Measurements from ENCODE around the gene LAMA4.

Gene LAMA4

GRCh38 chr6:112196306-112196705 is 58.1 kb downstream of the LAMA4 start:
- no peak overlapping the region for H3K4me3 ChIP-seq (ENCODE audit: low read length)
- DNase-seq (ENCODE audit: low read depth): no peak
- TF ChIP-seq, protein P1, sequence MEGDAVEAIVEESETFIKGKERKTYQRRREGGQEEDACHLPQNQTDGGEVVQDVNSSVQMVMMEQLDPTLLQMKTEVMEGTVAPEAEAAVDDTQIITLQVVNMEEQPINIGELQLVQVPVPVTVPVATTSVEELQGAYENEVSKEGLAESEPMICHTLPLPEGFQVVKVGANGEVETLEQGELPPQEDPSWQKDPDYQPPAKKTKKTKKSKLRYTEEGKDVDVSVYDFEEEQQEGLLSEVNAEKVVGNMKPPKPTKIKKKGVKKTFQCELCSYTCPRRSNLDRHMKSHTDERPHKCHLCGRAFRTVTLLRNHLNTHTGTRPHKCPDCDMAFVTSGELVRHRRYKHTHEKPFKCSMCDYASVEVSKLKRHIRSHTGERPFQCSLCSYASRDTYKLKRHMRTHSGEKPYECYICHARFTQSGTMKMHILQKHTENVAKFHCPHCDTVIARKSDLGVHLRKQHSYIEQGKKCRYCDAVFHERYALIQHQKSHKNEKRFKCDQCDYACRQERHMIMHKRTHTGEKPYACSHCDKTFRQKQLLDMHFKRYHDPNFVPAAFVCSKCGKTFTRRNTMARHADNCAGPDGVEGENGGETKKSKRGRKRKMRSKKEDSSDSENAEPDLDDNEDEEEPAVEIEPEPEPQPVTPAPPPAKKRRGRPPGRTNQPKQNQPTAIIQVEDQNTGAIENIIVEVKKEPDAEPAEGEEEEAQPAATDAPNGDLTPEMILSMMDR (conservative IDR thresholded peaks at IDR 0.05; ENCODE audit: low read length): no peak

- DNase-seq (ENCODE audit: low read depth): no peak
- TF ChIP-seq, protein P1 (conservative IDR thresholded peaks at IDR 0.05; ENCODE audit: low read length): no peak
- no peak overlapping the region for H3K4me3 ChIP-seq (ENCODE audit: low read length)
These were observed 59.2 kb downstream of the LAMA4 start for GRCh38 chr6:112195166-112195565.

GRCh38 chr6:112194511-112194910 is 59.9 kb downstream of the LAMA4 start:
- H3K4me3 ChIP-seq (ENCODE audit: low read length): no peak overlapping the region
- DNase-seq (ENCODE audit: low read depth): no peak
- TF ChIP-seq, protein P1 (conservative IDR thresholded peaks at IDR 0.05; ENCODE audit: low read length): no peak

GRCh38 chr6:112193535-112194051 is 60.8 kb downstream of the LAMA4 start:
- DNase-seq (ENCODE audit: low read depth): no peak
- no peak overlapping the region for H3K4me3 ChIP-seq (ENCODE audit: low read length)
- TF ChIP-seq, protein P1 (conservative IDR thresholded peaks at IDR 0.05; ENCODE audit: low read length): no peak

DNA sequence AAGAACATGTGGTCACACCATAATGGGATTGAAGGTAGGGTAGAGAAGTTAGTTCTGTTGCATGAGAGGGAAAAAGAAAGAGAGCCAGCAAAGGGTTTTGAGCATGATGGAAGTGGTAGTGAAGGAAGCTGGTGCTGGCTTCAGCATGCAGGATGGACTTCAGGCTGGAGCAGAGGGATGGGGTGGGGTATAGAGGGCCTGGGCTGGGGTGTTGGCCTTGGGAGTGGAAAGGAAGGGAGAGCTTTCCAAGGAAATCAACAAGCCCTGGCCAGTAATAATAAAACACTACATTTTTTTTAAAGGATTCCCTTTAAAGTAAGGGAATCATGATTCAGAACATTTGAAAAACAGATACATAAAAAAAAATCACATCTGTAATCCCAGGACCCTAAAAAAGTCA is 61.2 kb downstream of the LAMA4 start:
- no peak for DNase-seq (ENCODE audit: low read depth)
- TF ChIP-seq, protein P1 (conservative IDR thresholded peaks at IDR 0.05; ENCODE audit: low read length): no peak
- H3K4me3 ChIP-seq (ENCODE audit: low read length): no peak overlapping the region

DNA sequence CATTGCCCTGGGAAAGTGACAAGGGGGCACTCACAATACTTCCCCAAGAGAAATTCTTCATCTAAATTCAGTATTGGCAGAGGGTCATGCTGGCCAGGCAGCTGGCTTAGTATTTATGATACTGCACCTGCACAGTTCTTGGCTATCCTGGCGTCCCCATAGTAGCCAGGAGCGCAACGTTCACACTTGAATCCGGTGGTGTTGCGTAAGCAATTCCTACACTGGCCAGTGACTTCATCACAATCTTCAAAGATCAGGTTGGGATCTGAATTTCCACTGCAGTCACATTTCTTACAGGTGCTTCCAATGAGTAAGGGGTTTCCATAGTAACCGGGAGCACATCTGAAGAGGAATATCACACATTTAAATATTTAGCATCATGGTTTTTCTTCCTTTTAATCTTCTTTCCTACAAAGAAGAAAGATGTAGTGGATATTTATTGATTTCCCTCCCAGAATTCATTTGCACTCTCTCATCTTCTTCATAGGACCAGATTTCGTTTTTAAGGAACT is 62.8 kb downstream of the LAMA4 start:
- TF ChIP-seq, protein P1 (conservative IDR thresholded peaks at IDR 0.05; ENCODE audit: low read length): no peak
- DNase-seq (ENCODE audit: low read depth): no peak
- no peak overlapping the region for H3K4me3 ChIP-seq (ENCODE audit: low read length)

GRCh38 chr6:112190164-112190563 is 64.2 kb downstream of the LAMA4 start:
- TF ChIP-seq, protein P1 (conservative IDR thresholded peaks at IDR 0.05; ENCODE audit: low read length): no peak
- H3K4me3 ChIP-seq (ENCODE audit: low read length): no peak overlapping the region
- DNase-seq (ENCODE audit: low read depth): no peak

Measured in AG10803 (cell line).